Activated naive CD4-positive, alpha-beta T cell treated with Interleukin-2 at 50 U/mL for 16 hours (primary cell): Measurements from ENCODE around the gene GLA.

Experiments
- DNase-seq: peaks from one replicate; pipeline ENCODE4 v3.0.0-alpha.2; 2020

GLA gene

GRCh38 chrX:101407748-101408531 is at the start of gene GLA, which contains the start of gene HNRNPH2:
Gene GLA, minus strand, starts transcription at chrX:101407925. Its CDS starts 22 bp downstream, at chrX:101407903.
Gene HNRNPH2, plus strand, starts transcription at chrX:101408222. Its CDS starts 3,767 bp downstream, at chrX:101411989.
- peak; percentile 89 for DNase-seq

DNA sequence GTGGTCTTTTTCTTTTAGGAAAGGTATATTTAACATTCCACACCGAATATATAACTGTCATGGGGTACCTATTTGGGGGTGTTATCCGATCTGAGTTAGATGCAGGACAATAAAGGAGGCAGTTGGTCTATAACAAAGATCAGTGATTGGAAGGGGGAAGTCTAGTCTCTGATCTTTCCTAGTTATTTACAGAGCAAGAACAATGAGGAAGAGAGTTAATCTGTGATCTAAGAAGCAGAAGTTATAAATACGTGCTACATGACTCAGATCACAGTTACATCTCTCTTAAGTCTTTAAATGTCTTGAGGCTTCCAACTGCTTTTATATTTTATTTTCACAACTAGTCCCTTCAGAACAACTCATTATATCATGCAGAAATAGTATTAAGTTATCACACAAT is 44.3 kb upstream of the GLA start:
- DNase-seq, result no peak

- no peak for DNase-seq
These were observed 43.2 kb upstream of the GLA start for GRCh38 chrX:101450961-101451360.

DNA sequence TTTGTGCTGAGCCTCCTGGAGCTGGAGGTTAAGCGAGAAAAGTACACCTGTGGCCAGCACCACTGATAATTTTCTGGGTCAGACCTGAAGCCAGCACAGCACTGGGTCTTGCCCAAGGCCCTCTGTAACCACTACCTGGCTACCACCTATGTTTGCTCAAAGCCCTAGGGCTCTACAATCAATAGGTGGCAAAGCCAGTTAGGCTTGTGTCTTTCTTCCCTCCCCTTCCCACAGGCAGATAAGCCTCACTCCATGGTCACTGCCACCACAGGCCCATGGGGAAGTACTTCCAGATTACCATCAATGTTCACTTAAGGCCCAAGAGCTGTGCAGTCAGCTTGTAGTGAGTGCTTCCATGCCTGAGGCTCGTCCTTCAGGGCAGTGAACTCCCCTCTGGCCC is 42.4 kb upstream of the GLA start:
- no peak for DNase-seq

- DNase-seq, result no peak
These were observed 41.6 kb upstream of the GLA start for GRCh38 chrX:101449279-101449678.

DNA sequence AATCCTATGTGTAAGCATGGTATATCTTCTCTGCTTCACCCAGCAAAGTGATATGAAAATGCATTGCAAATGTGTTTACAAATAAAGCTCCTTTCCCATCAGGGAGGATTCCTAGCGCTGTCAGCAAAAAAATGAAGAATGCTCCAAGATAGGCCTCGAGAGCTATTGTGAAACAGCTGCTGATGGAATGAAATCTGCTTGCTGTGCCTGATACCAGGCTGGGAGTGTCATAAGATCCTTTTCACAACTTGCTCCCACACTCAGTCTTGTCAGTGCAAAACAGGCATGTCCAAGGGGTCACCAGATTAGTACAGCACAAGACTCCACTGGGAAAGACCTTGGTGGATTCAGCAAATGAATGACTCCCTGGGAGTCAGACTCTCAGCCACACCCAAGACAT is 34.4 kb upstream of the GLA start:
- no peak for DNase-seq

DNA sequence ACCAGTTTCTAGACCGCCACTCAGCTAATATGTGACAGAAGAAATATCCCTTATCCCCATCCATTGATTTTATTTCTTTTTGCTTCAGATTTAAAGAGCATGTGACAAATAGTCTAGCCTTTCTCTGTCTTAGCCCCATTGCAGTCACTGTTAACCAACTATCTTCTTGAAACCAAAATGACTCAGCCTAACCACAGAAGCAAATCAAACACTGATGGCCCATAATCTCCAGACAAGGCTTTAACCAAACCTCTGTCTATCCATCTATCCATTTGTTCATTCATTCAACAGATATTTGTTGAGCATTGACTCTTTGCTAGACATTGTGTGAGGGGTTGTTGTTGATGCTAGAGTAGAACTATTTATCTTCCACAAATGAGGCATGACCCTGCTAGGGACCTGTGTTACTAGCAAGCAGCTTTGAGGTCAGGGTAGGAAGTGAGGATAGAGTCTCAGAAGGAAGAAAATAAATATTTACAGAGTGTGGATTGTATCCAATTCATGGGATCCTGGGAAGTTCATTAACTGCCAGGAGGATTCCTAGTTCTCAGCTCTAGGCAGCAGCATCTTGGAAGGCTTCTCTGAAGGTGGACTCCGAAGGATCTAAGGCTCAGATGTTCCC is 22.8 kb upstream of the GLA start:
- no peak for DNase-seq

DNA sequence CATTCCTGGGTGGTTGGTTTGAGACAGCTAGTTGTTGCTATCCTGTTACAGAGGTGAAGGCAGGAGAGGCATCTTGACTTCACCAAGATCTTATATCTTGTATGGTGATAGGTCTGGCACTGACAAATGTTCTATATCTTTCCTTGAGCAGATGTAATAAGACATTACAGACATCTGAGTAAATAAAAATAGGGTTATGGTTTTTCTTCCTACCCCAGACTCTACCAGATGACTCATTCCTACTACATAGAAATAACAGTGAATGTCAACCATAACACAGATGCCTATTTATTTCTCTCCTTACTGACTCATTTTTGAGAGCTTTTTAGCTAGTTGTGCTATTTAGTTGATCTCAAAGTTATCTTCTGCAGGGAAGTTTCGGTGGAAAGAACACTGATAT is 22.2 kb upstream of the GLA start:
- no peak for DNase-seq

GRCh38 chrX:101427954-101428353 is 20.2 kb upstream of the GLA start:
- DNase-seq, result no peak

DNA sequence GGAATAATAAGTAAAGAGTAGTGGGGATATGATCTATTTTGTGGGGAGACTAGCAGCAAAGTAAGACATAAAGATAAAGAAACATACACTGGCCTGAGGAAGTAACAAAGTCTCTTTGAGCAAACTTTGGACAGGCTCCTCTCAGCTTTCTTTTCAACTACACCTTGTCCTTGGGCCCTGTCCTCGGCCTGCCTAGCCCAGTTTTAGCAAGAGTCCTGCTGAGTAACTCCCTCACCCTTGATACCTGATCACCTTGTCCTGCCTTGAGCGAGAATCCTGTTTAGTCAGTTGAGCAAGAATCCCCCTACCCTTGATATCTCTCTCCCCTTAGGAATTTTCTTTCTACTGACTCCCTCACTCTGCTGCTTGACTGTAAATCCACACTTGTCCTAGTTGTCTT is 11.8 kb upstream of the GLA start:
- no peak for DNase-seq

GRCh38 chrX:101417981-101418841 is 10.5 kb upstream of the GLA start:
- DNase-seq, result peak; percentile 28

- no peak for DNase-seq
These were observed 9.5 kb upstream of the GLA start for GRCh38 chrX:101417190-101417589.

- DNase-seq, result no peak
These were observed 9.0 kb upstream of the GLA start for GRCh38 chrX:101416691-101417090.

DNA sequence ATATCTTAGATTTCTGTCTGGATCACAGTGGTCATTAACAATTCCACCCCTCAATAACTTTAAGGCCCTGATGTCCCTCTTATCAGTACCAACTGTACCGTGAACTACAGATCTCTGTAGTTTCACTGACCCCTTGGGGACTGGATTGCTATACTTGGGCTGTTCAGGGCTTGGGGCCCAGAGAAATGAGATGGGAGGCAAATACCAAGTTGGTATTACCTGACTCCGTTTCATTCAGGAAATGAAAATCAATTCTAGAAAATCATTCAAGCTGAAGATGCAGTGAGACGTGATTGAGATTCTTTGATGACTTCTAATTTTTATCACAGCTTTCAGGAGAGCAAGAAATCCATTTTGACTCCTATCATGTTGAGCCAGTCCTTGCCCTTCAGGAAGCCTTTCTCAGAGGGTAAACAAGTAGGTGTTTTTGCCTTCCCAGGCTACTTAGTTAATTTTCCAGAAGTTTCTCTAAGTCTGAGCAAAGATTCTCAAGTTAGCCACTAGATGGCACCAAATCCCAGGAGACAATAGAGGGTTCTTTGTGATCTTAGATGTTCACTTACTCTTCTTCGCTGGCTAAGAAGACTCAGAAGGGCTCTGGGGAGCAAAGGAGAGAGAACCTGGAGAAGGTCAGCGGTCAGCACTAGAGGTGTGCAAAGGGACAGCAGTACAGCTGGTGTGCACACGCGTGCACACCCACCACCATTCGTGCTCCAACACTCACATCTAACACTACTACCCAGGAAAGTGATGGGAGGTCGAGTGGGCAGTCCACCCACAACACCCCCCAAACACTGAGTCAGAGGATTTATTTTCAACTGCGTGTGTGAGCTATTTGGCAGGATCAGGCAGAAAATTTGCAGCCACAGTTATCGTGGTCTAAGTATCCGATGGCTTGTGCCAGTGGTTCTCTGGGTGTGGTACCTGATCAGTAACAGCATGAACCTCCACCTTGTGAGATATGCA is 7.7 kb upstream of the GLA start:
- DNase-seq, result peak; percentile 19

- no peak for DNase-seq
These were observed 4.3 kb upstream of the GLA start for GRCh38 chrX:101411984-101412383.

GRCh38 chrX:101410461-101410860 is 2.7 kb upstream of the GLA start:
- DNase-seq, result no peak

DNA sequence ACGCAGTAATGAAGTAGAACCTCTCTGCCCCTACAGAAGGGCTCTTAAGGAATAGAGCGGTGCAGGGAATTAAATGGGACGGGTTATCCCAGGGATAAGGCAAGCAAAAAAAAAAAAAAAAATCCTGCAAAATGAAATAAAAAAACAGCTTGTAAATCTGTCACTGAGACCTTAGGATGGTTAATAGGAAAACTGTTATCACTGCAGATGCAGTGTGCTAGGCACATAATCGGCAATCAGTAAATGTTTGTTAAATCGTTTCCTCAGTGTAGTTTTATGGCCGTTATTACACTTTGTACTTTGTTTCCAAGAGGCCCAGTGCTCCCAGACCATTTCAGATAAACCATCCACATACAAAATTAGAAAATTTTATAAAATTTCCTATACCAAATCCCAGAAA is 1.3 kb upstream of the GLA start:
- DNase-seq, result no peak

DNA sequence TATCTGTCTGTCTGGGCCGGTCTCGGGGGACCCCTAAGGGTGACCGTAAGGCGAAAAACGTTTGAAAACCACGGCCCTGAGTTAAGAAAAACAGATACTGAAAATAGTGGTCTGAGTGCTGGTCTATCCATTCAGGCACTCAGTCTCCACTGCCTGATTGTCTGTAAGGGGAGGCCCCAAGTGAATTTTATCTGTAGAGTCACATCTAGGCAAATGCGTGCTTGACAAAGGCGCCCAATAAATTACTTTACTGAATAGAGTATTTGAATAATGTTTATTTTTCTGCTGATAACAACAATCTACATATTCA is 762 bp upstream of the GLA start:
- no peak for DNase-seq

GRCh38 chrX:101407167-101407747 is 468 bp downstream of the GLA start:
- DNase-seq, result no peak

- DNase-seq, result no peak
These were observed 7.9 kb downstream of the GLA start for GRCh38 chrX:101399825-101400224.

DNA sequence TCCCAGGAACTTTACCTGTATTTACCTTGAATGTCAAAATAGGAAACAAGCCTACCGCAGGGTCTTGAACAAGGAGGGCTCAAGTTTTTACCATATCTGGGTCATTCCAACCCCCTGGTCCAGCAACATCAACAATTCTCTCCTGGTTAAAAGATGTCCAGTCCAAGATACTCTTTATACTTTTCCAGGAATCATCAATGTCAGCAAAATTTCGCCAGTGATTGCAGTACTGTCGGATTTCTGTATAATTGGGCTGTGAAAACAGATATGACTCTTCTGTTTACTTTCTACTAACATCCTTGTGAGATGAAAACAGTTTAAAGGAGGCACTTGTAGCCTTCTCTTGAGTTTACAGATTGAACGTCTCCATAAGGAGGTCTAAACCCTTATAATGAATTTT is 9.0 kb downstream of the GLA start:
- DNase-seq, result no peak

DNA sequence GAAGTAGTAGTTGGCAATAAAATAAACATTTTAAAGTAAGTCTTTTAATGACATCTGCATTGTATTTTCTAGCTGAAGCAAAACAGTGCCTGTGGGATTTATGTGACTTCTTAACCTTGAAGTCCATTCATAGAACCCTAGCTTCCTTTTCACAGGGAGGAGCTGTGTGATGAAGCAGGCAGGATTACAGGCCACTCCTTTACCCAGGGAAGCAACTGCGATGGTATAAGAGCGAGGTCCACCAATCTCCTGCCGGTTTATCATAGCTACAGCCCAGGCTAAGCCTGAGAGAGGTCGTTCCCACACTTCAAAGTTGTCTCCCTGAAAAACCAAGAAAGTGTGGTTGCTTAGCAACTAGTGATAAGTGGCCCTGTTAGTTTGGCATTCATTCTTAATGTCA is 9.9 kb downstream of the GLA start:
- DNase-seq, result no peak
